ENCODE measurements around the gene KRT81.
A peak's percentile ranks its signal among the peaks of the same experiment; 100 is the strongest.

The KRT81 gene

GRCh38 chr12:52291267-52291935 is at the start of gene KRT81:
Gene KRT81 (minus strand): TSS chr12:52291534. CDS start chr12:52291465, 69 bp downstream.
- no peak for DNase-seq

- no peak for DNase-seq
Measured at GRCh38 chr12:52338241-52338960, 47.1 kb upstream of the KRT81 start.

- no peak for DNase-seq
Measured at GRCh38 chr12:52337054-52337453, 45.7 kb upstream of the KRT81 start.

GRCh38 chr12:52336641-52337040 is 45.3 kb upstream of the KRT81 start:
- DNase-seq, result no peak

GRCh38 chr12:52335598-52336262 is 44.4 kb upstream of the KRT81 start:
- no peak for DNase-seq

GRCh38 chr12:52334185-52334584 is 42.9 kb upstream of the KRT81 start:
- no peak for DNase-seq

- DNase-seq, result no peak
Measured at GRCh38 chr12:52333321-52333720, 42.0 kb upstream of the KRT81 start.

GRCh38 chr12:52332381-52332780 is 41.0 kb upstream of the KRT81 start:
- DNase-seq, result no peak

- no peak for DNase-seq
Measured at GRCh38 chr12:52331833-52332232, 40.5 kb upstream of the KRT81 start.

- DNase-seq, result no peak
Measured at GRCh38 chr12:52331039-52331438, 39.7 kb upstream of the KRT81 start.

GRCh38 chr12:52327830-52328500 is 36.6 kb upstream of the KRT81 start:
- no peak for DNase-seq

- peak; percentile 81 for DNase-seq
Measured at GRCh38 chr12:52327052-52327829, 35.9 kb upstream of the KRT81 start.

- DNase-seq, result no peak
Measured at GRCh38 chr12:52324153-52324444, 32.8 kb upstream of the KRT81 start.

- no peak for DNase-seq
Measured at GRCh38 chr12:52323416-52324152, 32.2 kb upstream of the KRT81 start.

- DNase-seq, result no peak
Measured at GRCh38 chr12:52323001-52323400, 31.7 kb upstream of the KRT81 start.

- no peak for DNase-seq
Measured at GRCh38 chr12:52322069-52322468, 30.7 kb upstream of the KRT81 start.

- no peak for DNase-seq
Measured at GRCh38 chr12:52321418-52321817, 30.1 kb upstream of the KRT81 start.

GRCh38 chr12:52320784-52321400 is 29.6 kb upstream of the KRT81 start, which contains the start of gene KRT83:
Gene KRT83 (minus strand): TSS chr12:52321398. CDS start chr12:52321335, 63 bp downstream.
- DNase-seq, result no peak

- DNase-seq, result no peak
Measured at GRCh38 chr12:52319097-52319496, 27.8 kb upstream of the KRT81 start.

GRCh38 chr12:52318241-52318990 is 27.1 kb upstream of the KRT81 start:
- DNase-seq, result no peak

Measured in stimulated activated CD8-positive, alpha-beta memory T cell treated with anti-CD3 and anti-CD28 coated beads, Interleukin-4, amount 100 ng/mL, for 48 hours (primary cell).